Keratinocyte (primary cell): ENCODE measurements around the gene PGS1.

Experiments
- EZH2 ChIP-seq: IDR thresholded peaks from one replicate; pipeline ENCODE4 v1.6.1; 2012; ENCODE audit warnings: inconsistent platforms, mild to moderate bottlenecking, low read length, moderate library complexity
- TF ChIP-seq, protein P1 (sequence below), 3 experiments: IDR thresholded peaks in 1 of 3; conservative IDR thresholded peaks in 1 of 3; optimal IDR thresholded peaks in 1 of 3; 2 replicates in 2 of 3; 3 replicates in 1 of 3; pipeline versions ENCODE3 to v1.5.1; 2011; ENCODE audit warnings: low read length in 3 of 3, mild to moderate bottlenecking in 3 of 3, moderate library complexity in 2 of 3, control low read depth in 1 of 3, inconsistent platforms in 1 of 3; ENCODE audit not compliant: insufficient read depth in 2 of 3; ENCODE audit errors: extremely low read depth in 1 of 3

DNA sequence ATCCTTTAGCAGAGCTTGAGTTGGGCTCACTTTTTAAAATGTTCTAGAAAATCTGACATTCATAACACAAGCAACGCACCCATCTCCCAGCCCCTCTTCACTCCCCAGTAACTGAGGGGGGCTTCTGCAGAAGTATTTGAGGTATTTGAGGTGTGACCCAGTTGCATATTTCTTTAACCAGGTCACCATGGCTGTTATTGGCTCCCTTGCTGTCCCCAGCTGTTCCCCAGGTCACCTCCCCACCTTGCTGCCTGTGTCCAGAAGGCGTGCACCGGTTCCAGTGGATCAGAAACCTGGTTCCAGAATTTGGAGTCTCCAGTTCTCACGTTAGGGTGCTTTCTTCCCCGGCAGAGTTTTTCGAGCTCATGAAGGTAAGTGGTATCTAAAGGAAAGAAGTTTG, 13.8 kb downstream of the PGS1 start:
- no peak for TF ChIP-seq EZH2
- TF ChIP-seq, protein P1, sequence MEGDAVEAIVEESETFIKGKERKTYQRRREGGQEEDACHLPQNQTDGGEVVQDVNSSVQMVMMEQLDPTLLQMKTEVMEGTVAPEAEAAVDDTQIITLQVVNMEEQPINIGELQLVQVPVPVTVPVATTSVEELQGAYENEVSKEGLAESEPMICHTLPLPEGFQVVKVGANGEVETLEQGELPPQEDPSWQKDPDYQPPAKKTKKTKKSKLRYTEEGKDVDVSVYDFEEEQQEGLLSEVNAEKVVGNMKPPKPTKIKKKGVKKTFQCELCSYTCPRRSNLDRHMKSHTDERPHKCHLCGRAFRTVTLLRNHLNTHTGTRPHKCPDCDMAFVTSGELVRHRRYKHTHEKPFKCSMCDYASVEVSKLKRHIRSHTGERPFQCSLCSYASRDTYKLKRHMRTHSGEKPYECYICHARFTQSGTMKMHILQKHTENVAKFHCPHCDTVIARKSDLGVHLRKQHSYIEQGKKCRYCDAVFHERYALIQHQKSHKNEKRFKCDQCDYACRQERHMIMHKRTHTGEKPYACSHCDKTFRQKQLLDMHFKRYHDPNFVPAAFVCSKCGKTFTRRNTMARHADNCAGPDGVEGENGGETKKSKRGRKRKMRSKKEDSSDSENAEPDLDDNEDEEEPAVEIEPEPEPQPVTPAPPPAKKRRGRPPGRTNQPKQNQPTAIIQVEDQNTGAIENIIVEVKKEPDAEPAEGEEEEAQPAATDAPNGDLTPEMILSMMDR (optimal IDR thresholded peaks at IDR 0.05 in 1 of 3, IDR thresholded peaks at IDR 0.05 in 1 of 3, conservative IDR thresholded peaks at IDR 0.05 in 1 of 3; ENCODE audit: extremely low read depth in 1 of 3, insufficient read depth in 2 of 3, low read length in 3 of 3), result no peak
